T-cell (primary cell): ENCODE data around the gene CIITA. TPM values are rescaled to one million over a fixed set of nuclear protein-coding genes. Genes with fewer than 3 reads are reported as not detected.

ENCODE experiments used
- ATAC-seq, 4 experiments: fragments of 200-7000 bp in 3 of 4; fragments of 150-1000 bp in 1 of 4; cut with Tn5 transposase; replicated peaks in 1 of 4; 1 replicate in 3 of 4; 2 replicates in 1 of 4; pipeline ENCODE4 v1.10.0; 2021; ENCODE audit warnings: moderate library complexity in 3 of 4, mild to moderate bottlenecking in 2 of 4, moderate number of reproducible peaks in 1 of 4
- CTCF ChIA-PET, 2 donors: fragments of 300-600 bp; sonication (Branson Sonifier 250); formaldehyde crosslinking; loops; one replicate each; lab custom pipeline; 2022; ENCODE audit warnings: antibody characterized with exemption in 2 of 2; lab: Charles Lee
- POLR2A ChIA-PET, 2 donors: fragments of 300-600 bp; sonication (Branson Sonifier 250); formaldehyde crosslinking; loops; one replicate each; lab custom pipeline; 2022; ENCODE audit warnings: antibody characterized with exemption in 2 of 2; lab: Charles Lee
- DNase-seq, 35 experiments: peaks; one replicate each; pipeline versions ENCODE4 v3.0.0 to v3.0.0-alpha.2; 2013 to 2023
- H3K27ac ChIP-seq: one replicate; pipeline ENCODE4 v1.5.1; 2013; ENCODE audit warnings: low read length
- H3K27me3 ChIP-seq, 2 experiments: replicated peaks in 1 of 2; 1 replicate in 1 of 2; 2 replicates in 1 of 2; pipeline versions ENCODE4 v1.6.1 to v1.7.0; 2013; ENCODE audit warnings: low read length in 1 of 2, mixed read lengths in 1 of 2; ENCODE audit not compliant: control insufficient read depth in 2 of 2, insufficient read depth in 2 of 2; ENCODE audit errors: extremely low read depth in 1 of 2
- H3K36me3 ChIP-seq, 2 donors: 1 replicate in 1 of 2; 2 replicates in 1 of 2; pipeline versions ENCODE4 v1.6.1 to v1.7.0; 2013; ENCODE audit warnings: low read length in 1 of 2; ENCODE audit not compliant: control insufficient read depth in 2 of 2, insufficient read depth in 1 of 2; ENCODE audit errors: extremely low read depth in 1 of 2
- H3K4me1 ChIP-seq, 2 experiments: 1 replicate in 1 of 2; 2 replicates in 1 of 2; pipeline versions ENCODE4 v1.6.1 to v1.7.0; 2013; ENCODE audit warnings: low read length in 2 of 2, mixed read lengths in 1 of 2; ENCODE audit not compliant: insufficient read depth in 2 of 2, control insufficient read depth in 1 of 2; ENCODE audit errors: extremely low read depth in 1 of 2
- H3K4me3 ChIP-seq, 2 donors: 1 replicate in 1 of 2; 2 replicates in 1 of 2; pipeline versions ENCODE4 v1.5.1 to v1.7.0; 2013; ENCODE audit warnings: mild to moderate bottlenecking in 2 of 2, low read length in 1 of 2, moderate library complexity in 1 of 2; ENCODE audit not compliant: control insufficient read depth in 1 of 2; ENCODE audit errors: extremely low read depth in 1 of 2
- H3K9me3 ChIP-seq: 2 replicates; pipeline ENCODE4 v1.7.0; 2013
- H3K27ac Mint-ChIP-seq, 2 donors: one replicate each; pipeline ENCODE4 v1.8.0; 2020 to 2021; ENCODE audit warnings: mild to moderate bottlenecking in 2 of 2, mixed read lengths in 2 of 2
- H3K27me3 Mint-ChIP-seq, 2 donors: one replicate each; pipeline ENCODE4 v1.8.0; 2021 to 2022; ENCODE audit warnings: mixed read lengths in 2 of 2
- H3K36me3 Mint-ChIP-seq: one replicate; pipeline ENCODE4 v1.8.0; 2021; ENCODE audit warnings: mixed read lengths
- H3K4me1 Mint-ChIP-seq, 3 donors: one replicate each; pipeline ENCODE4 v1.8.0; 2020 to 2022; ENCODE audit warnings: mixed read lengths in 3 of 3, mild to moderate bottlenecking in 1 of 3
- H3K4me3 Mint-ChIP-seq, 3 donors: one replicate each; pipeline ENCODE4 v1.8.0; 2020 to 2022; ENCODE audit warnings: mild to moderate bottlenecking in 3 of 3, mixed read lengths in 3 of 3, moderate library complexity in 3 of 3
- H3K9me3 Mint-ChIP-seq, 3 donors: one replicate each; pipeline ENCODE4 v1.8.0; 2020 to 2022; ENCODE audit warnings: mixed read lengths in 3 of 3
- WGBS: methylation state at CpG from one replicate; pipeline ENCODE4 v1.1.5; 2013; ENCODE audit warnings: missing lambda C conversion rate; ENCODE audit not compliant: insufficient coverage; 5-methylcytosine and 5-hydroxymethylcytosine counted together
- total RNA-seq, 35 experiments: library from RNA in 6 of 35; stranded (reverse) in 6 of 35; fragments of 120-200 nt in 1 of 35; gene quantifications; one replicate each; pipeline versions ENCODE4 v1.2.1 to v1.2.4 and lab custom pipeline; 2013 to 2026

CIITA gene
- total RNA-seq, 5 donors from 2014 or later (not counting 1 experiment from before 2014, with no cell fraction given): 10.5 to 36.7 (median 12.5) TPM

DNA sequence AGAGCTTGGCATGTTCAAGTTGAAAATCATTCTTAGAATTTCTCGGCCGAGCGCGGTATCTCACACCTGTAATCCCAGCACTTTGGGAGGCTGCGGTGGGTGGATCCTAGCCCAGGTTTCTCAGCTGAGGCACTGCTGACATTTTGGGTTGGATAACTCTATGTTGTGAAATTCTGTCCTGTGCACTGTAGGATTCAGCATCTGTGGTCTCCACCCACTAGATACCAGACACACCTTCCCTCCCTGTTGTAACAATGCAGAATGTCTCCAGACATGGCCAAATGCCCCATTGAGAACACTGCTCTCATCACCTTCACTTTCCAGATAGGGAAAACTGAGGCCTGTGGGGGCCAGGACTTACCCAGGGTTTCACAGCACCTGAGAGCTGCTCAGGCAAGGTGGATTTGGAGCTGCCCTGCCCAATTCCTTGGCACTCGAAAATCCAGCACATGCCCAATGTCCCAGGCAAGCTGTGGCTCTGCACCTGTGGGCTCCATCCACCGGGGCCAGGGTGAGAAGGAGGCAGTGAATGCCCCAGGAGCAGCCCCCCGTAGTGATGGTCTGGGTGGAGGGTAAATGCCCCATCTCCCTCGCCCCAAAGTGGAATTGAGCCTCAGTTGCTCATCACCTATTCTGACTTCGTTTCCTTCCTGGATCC is 38.3 kb upstream of the CIITA start:
- Mint-ChIP-seq H3K36me3 (no peaks in the 10 kb centered on the region), H3K4me1 (no peaks in the 10 kb centered on the region), H3K4me3 (no peak overlapping the region), H3K27me3 (peaks cover 12 to 14% of the 10 kb centered on the region in 2 donors), H3K27ac (no peak overlapping the region), H3K9me3 (no peaks in the 10 kb centered on the region)
- no peak overlapping the region for H3K27ac ChIP-seq
- H3K4me1 ChIP-seq: no peaks in the 10 kb centered on the region
- peaks cover 0 to 19% of the 10 kb centered on the region in 2 experiments for H3K27me3 ChIP-seq
- WGBS: 91% methylated on average over 9 of the region's 10 CpGs
- H3K36me3 ChIP-seq: no peaks in the 10 kb centered on the region
- ATAC-seq (no peak), DNase-seq (no peak)
- H3K9me3 ChIP-seq: no peaks in the 10 kb centered on the region
- ChIA-PET POLR2A (no interaction called here), CTCF (no interaction called here)
- no peak overlapping the region for H3K4me3 ChIP-seq

- Histone ChIP-seq H3K36me3 (no peaks in the 10 kb centered on the region), H3K9me3 (no peaks in the 10 kb centered on the region), H3K4me3 (no peak overlapping the region), H3K27me3 (peaks cover 0 to 15% of the 10 kb centered on the region in 2 experiments), H3K27ac (no peak overlapping the region), H3K4me1 (no peaks in the 10 kb centered on the region)
- DNase-seq (no peak), ATAC-seq (no peak)
- Mint-ChIP-seq H3K27me3 (peaks cover 10 to 14% of the 10 kb centered on the region in 2 donors), H3K36me3 (no peaks in the 10 kb centered on the region), H3K9me3 (no peaks in the 10 kb centered on the region), H3K4me1 (no peaks in the 10 kb centered on the region), H3K27ac (no peak overlapping the region), H3K4me3 (no peak overlapping the region)
- POLR2A ChIA-PET: no interaction called here
- CTCF ChIA-PET: no interaction called here
- 100% methylated on average over 3 of the region's 6 CpGs for WGBS
Observed at GRCh38 chr16:10839279-10839666, 37.7 kb upstream of the CIITA start.

DNA sequence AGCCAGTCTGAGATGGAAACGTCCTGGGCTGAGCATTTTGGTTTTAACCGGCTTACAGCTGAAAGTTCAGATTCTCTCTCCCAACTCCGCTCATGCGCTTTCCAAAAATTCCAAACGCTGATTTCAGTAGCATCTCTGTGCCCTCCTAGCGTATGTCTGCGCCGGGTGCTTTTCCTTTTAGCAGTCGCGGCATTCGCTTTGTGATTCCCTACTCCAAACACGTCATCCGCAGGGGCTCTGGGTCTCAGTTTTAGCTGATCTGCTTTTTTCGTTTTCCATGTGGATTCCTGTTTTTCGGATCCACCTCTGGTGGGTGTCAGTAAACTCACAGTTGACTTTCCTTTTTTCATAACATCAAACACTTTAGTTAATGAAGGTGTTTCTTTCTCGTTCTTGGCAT is 36.3 kb upstream of the CIITA start:
- no peaks in the 10 kb centered on the region for H3K36me3 Mint-ChIP-seq
- Histone ChIP-seq H3K4me1 (no peaks in the 10 kb centered on the region), H3K4me3 (no peak overlapping the region), H3K27me3 (peaks cover 0 to 10% of the 10 kb centered on the region in 2 experiments), H3K27ac (no peak overlapping the region), H3K9me3 (no peaks in the 10 kb centered on the region), H3K36me3 (no peaks in the 10 kb centered on the region)
- DNase-seq (no peak), ATAC-seq (no peak)
- CTCF ChIA-PET: interaction anchor here in 1 of 2 donors (0.6 kb wide), 1 partner anchor 337 kb away, joined by 3 read pairs; no protein-coding TSS in a partner anchor
- peaks cover 13 to 19% of the 10 kb centered on the region in 2 donors for H3K27me3 Mint-ChIP-seq
- H3K4me3 Mint-ChIP-seq: no peak overlapping the region
- no peaks in the 10 kb centered on the region for H3K9me3 Mint-ChIP-seq
- 90% methylated on average over 8 of the region's 16 CpGs for WGBS
- no peaks in the 10 kb centered on the region for H3K4me1 Mint-ChIP-seq
- POLR2A ChIA-PET: no interaction called here
- no peak overlapping the region for H3K27ac Mint-ChIP-seq

DNA sequence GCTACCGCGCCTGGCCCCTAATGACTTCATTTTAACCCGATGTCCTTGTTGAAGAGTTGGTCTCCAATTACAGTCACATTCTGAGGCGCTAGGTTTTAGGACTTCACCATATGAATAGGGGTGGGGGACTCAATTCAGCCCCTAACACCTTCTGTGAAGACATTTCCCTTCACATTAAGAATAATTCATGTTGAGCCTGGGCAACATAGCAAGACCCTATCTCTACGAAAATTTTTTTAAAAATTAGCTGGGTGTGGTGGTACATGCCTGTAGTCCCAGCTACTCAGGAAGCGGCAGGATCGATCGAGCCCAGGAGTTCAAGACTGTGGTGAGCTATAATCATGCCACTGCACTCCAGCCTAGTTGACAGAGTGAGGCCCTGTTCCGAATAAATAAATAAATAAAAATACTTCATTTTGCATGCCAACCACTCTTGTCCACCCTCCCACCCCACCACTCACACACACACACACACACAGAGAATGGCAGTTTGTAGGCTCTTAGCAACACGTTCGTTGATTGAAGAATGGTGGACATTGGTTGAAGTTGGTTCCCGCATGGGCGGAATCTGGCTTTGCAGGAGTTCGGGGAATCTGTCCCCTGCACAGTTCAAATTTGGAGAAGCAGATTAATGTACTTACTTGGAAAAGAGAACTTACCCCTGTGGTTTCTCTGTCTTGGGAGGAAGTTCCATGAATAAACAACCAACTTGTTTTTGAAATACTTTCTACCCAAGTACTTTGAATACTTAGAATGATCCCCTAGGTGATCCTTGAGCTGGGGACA is 30.6 kb upstream of the CIITA start:
- H3K36me3 Mint-ChIP-seq: no peaks in the 10 kb centered on the region
- ChIA-PET POLR2A (no interaction called here), CTCF (no interaction called here)
- Histone ChIP-seq H3K4me3 (no peak overlapping the region), H3K9me3 (no peaks in the 10 kb centered on the region), H3K27me3 (peaks cover 0 to 5% of the 10 kb centered on the region in 2 experiments), H3K36me3 (no peaks in the 10 kb centered on the region), H3K27ac (no peak overlapping the region), H3K4me1 (no peaks in the 10 kb centered on the region)
- H3K4me3 Mint-ChIP-seq: no peak overlapping the region
- no peak for DNase-seq
- H3K9me3 Mint-ChIP-seq: no peaks in the 10 kb centered on the region
- H3K4me1 Mint-ChIP-seq: no peaks in the 10 kb centered on the region
- ATAC-seq: no peak
- 71% methylated on average over 4 of the region's 14 CpGs for WGBS
- peaks cover 26 to 35% of the 10 kb centered on the region in 2 donors for H3K27me3 Mint-ChIP-seq
- H3K27ac Mint-ChIP-seq: no peak overlapping the region

DNA sequence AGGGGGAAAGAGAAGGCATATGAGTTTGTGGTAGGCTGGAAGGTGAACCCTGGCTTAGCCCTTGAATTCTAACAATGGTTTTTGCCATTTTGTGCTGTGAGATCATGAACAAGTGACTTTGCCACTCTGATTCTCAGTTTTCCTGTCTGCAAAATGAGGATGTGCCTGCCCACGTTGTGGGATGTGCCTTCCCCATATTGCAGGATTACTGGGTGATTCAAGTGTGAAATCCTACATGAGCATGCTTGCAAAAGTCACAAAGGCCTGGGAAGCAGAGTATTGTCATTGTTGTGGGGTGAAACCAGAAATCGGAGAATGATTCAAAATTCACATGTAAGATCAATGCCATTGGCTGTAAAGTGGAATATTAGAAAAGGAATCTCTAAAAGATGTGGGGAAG is 29.8 kb upstream of the CIITA start:
- WGBS: 100% methylated on average over 1 of the region's 2 CpGs
- peaks cover 26 to 32% of the 10 kb centered on the region in 2 donors for H3K27me3 Mint-ChIP-seq
- CTCF ChIA-PET: no interaction called here

DNA sequence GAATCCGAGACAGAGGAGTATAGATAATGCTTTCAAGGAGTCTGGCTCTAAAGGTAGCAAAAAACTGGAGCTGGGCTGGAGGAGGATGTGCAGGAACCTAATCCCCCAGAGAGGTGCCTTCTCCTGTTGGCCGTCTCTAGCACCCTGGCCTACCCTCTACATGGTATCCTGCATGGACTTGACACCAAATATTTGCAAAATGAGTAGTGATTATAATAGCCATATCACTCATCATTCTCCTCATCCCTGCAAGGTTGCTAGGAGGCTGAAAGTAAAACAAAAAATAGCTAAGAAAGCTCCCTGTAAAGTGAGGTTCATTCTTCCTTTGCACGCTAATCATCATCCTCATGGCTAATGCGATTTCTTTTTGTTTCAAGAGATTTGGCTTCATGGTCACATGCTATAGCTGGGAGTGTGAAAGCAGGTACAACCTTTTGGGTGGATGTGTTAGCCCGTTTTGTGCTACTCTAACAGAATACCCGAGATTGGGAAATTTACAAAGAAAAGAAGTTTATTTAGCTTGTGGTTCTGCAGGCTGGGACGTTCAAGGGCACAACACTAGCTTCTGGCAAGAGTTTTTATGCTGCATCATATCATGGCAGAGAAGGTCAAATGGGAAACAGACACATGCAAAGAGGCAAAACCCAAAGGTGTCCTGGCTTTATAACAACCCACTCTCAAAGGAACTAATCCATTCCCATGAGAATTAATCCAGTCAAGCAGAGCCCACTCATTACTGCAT is 27.1 kb upstream of the CIITA start:
- H3K4me3 ChIP-seq: no peak overlapping the region
- CTCF ChIA-PET: interaction anchor here in 1 of 2 donors (0.5 kb wide), 1 partner anchor 26 kb away, joined by 3 read pairs; no protein-coding TSS in a partner anchor
- H3K9me3 Mint-ChIP-seq: no peaks in the 10 kb centered on the region
- H3K27me3 Mint-ChIP-seq: peaks cover 26 to 31% of the 10 kb centered on the region in 2 donors
- H3K9me3 ChIP-seq: no peaks in the 10 kb centered on the region
- no peaks in the 10 kb centered on the region for H3K36me3 Mint-ChIP-seq
- ATAC-seq (no peak), DNase-seq (no peak)
- no peak overlapping the region for H3K27ac ChIP-seq
- POLR2A ChIA-PET: no interaction called here
- H3K36me3 ChIP-seq: no peaks in the 10 kb centered on the region
- H3K4me3 Mint-ChIP-seq: no peak overlapping the region
- H3K4me1 ChIP-seq: no peaks in the 10 kb centered on the region
- 89% methylated on average over 4 of the region's 7 CpGs for WGBS
- no peak overlapping the region for H3K27ac Mint-ChIP-seq
- H3K4me1 Mint-ChIP-seq: peaks cover 6 to 13% (median 11%) of the 10 kb centered on the region in 3 donors
- peaks cover 0 to 5% of the 10 kb centered on the region in 2 experiments for H3K27me3 ChIP-seq

More for the DNA sequence above, 29.8 kb upstream of the CIITA start:
- Mint-ChIP-seq H3K9me3 (no peaks in the 10 kb centered on the region), H3K27ac (no peak overlapping the region), H3K4me1 (peaks cover 2 to 3% (median 2%) of the 10 kb centered on the region in 3 donors), H3K4me3 (no peak overlapping the region), H3K36me3 (no peaks in the 10 kb centered on the region)
- ATAC-seq (no peak), DNase-seq (no peak)
- H3K27ac ChIP-seq: no peak overlapping the region
- POLR2A ChIA-PET: no interaction called here
- no peaks in the 10 kb centered on the region for H3K4me1 ChIP-seq
- H3K9me3 ChIP-seq: no peaks in the 10 kb centered on the region
- H3K4me3 ChIP-seq: no peak overlapping the region
- no peaks in the 10 kb centered on the region for H3K36me3 ChIP-seq
- peaks cover 0 to 5% of the 10 kb centered on the region in 2 experiments for H3K27me3 ChIP-seq
